COLO668 (cell line): Measurements from ENCODE around the gene TMEM151A.

Experiments used
- DNase-seq: peaks from one replicate; lab custom pipeline; 2025; ENCODE audit not compliant: unreplicated experiment; lab: John Stamatoyannopoulos, UW

Gene TMEM151A

GRCh38 chr11:66335531-66336233 lies 44.0 kb downstream of the TMEM151A start:
- peak; percentile 26 for DNase-seq

DNA sequence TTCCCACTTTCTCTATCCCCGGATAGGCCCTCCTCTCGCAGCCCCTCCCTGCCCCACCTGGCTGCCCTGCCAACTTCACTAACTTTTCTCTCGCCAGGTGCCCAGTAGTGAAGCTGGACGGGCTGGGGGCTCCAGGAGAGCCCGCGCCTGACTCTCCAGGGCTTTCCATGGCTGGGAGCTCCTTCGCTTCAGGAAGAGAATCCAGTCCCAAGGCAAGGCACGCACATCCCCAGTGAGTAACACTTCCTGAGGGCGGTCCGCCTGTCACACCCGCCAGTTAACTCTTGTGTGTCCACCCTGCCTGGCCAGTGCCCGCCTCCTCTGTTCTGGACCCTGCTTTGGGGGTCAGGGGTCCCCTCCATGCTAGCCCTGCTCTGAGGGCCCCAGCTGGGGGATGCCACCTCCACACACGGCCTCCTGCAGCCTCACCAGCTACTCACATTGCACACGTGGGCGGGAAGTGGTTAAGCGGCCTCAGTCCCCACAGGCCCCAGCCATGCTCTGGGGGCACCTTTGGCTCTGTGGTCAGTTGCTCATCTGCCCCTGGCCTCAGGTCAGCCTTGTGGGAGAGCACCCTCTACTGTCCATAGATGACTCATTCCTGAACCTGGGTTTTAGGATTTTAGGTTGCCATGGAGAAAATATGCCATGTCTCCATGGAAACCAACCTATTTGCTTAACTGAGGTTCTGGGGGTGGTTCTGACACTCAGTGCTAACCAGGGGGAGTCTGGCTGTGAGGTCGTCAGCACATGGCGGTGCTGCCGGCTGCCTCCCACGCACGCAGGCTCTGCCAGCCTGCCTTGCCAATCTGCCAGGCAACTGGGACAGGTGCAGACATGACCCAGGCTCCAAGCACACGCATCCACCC lies 44.8 kb downstream of the TMEM151A start, which contains the start of gene RIN1:
TSS of gene RIN1 (minus strand) at position 201 of the 869 bp plus-strand sequence. CDS start at position 169, 32 bp downstream.
- peak; percentile 23 for DNase-seq

- no peak for DNase-seq
Observed at GRCh38 chr11:66337103-66337899, 45.6 kb downstream of the TMEM151A start.

DNA sequence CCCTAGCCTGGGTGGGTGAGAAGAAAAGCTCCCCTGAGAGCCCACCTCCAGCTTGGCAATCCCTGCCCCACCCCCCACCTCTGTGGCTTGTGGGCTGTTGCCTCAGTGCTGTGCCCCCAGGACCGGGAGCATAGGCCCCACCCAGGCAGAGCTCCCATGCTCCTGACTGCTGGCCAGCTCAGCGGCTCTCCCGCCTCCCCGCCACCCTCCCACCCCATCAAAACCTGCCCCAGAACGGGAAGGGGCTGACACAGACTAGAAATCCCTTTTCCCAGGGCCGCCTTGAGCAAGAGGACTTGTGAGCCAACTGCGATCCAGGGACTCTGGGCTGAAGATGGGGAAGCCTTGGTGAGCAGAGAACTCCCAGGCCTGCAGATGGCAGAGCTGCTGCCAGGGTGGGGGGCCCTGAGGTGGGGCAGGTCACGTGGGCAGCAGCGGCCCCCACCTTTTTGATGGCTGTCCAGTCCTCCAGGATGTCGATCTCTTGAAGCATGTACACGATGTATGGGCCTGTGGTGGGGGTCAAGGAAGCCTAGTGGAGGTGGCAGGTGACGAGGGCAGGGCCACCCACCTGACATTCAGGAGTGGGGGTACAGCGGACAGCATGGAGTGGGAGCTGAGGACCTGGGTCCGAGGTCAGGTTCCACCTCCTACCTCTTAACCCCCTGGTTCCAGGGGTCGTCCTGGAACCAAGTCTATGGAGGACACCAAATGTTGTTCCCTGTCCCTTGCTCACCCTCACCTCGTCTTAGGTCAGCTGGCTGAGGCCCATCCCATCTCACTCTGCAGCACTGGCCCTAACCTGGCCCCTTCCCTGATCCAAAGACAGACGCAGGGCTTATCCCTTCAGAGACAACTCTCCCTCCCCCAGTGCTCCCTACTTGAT lies 46.8 kb downstream of the TMEM151A start:
- no peak for DNase-seq

DNA sequence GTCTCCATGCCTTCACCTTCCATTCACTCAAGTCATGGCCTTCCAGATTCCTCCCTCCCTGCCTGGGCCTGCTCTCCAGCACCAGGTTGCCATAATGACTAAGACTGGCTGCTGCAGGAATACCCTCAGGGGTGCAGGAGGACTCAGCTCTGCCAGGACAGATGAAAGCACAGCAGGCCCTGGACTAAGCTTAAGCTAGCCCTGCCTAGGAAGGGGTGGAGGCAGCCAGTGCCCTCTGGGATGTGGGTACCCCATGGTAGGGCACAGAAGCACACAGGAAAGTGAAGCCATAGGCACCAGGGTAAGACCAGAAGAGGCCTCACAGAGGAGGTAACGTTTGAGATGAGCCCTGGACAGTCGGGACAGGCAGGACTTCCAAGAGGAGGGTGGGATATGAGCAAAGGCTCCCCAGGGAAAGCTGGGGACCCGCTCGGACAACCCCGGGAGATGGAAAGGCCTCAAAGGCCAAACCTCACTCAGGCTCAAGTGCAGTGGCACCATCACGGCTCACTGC lies 47.5 kb downstream of the TMEM151A start:
- DNase-seq, result no peak

DNA sequence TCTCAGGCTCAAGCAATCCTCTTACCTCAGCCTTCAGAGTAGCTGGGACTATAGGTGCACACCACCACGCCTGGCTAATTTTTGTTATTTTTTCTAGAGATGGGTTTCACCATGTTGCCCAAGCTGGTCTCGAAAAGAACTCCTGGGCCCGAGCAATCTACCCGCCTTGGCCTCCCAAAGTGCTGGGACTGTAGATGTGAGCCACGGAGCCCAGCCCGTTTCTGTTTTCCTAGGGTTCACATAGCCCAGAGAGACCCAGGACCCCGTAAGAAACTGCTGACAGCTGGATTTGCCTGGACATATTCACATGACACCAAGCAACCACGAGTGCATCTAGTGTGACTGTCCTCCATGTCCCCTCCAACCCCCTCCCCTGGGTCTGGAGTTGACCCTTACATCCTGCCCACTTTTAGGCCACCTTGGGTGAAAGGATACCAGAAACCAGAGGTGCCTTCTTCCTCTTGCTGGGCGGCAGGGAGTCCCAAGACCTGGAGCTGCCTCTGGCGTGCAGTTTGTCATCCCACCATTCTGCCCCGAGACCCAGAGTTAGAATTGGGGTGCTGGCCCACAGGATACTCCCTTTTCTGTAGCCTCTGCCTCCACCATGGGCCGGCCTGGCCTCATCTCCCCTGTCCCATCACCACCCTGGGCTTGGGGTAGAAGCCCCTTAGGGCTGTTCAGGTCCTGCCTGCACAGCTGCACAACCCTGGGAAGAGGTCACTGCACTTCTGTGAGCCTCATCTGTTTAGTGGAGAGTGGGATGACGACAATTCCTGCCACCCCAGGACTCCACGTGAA lies 48.2 kb downstream of the TMEM151A start:
- no peak for DNase-seq

- DNase-seq, result no peak
Observed at GRCh38 chr11:66340596-66341501, 49.2 kb downstream of the TMEM151A start.

GRCh38 chr11:66341502-66342126 lies 49.9 kb downstream of the TMEM151A start:
- no peak for DNase-seq

- no peak for DNase-seq
Observed at GRCh38 chr11:66343176-66343575, 51.5 kb downstream of the TMEM151A start.

GRCh38 chr11:66344550-66345315 lies 53.0 kb downstream of the TMEM151A start, which contains the start of gene BRMS1:
Gene BRMS1, minus strand, starts transcription at chr11:66345104. Its CDS starts 2,870 bp downstream, at chr11:66342234.
- DNase-seq, result peak; percentile 98

- DNase-seq, result no peak
Observed at GRCh38 chr11:66345316-66345649, 53.6 kb downstream of the TMEM151A start.
